ENCODE data around the gene RNF25. TPM values are rescaled to one million over a fixed set of nuclear protein-coding genes. Genes with fewer than 3 reads are reported as not detected.

RNF25 gene
- total RNA-seq, 1 experiment from 2014 or later: 32.1 TPM

DNA sequence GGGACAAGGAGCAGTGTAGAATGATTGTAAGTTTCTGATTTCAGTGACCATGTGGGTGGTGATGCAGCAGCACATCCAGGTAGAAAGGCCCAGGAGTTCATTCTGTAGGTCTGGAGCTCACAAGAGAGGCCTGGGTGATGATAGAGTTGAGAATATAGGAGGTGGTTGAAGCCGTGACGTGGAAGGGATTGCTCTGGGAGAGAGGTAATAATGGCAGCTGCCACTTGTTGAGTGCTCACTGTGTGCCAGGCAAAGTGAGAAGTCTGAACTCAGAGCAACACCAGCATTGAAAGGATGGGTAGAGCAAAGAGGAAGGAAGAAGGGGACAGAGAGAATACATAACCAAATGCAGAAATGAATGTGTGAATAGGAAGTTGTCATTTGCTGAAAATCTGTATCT is 42.1 kb upstream of the RNF25 start:
- DNase-seq: no peak
- Mint-ChIP-seq H3K4me3 (ENCODE audit: low read depth, unreplicated experiment) (no peak overlapping the region), H3K36me3 (ENCODE audit: insufficient read depth, unreplicated experiment) (peaks cover 33% of the 10 kb centered on the region), H3K27me3 (ENCODE audit: unreplicated experiment) (no peaks in the 10 kb centered on the region), H3K4me1 (ENCODE audit: low read depth, unreplicated experiment) (peaks cover 31% of the 10 kb centered on the region), H3K27ac (ENCODE audit: unreplicated experiment) (no peak overlapping the region), H3K9me3 (ENCODE audit: low read depth, unreplicated experiment) (no peaks in the 10 kb centered on the region)
- TF ChIP-seq, protein P1, sequence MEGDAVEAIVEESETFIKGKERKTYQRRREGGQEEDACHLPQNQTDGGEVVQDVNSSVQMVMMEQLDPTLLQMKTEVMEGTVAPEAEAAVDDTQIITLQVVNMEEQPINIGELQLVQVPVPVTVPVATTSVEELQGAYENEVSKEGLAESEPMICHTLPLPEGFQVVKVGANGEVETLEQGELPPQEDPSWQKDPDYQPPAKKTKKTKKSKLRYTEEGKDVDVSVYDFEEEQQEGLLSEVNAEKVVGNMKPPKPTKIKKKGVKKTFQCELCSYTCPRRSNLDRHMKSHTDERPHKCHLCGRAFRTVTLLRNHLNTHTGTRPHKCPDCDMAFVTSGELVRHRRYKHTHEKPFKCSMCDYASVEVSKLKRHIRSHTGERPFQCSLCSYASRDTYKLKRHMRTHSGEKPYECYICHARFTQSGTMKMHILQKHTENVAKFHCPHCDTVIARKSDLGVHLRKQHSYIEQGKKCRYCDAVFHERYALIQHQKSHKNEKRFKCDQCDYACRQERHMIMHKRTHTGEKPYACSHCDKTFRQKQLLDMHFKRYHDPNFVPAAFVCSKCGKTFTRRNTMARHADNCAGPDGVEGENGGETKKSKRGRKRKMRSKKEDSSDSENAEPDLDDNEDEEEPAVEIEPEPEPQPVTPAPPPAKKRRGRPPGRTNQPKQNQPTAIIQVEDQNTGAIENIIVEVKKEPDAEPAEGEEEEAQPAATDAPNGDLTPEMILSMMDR (IDR thresholded peaks at IDR 0.05; ENCODE audit: unreplicated experiment): no peak
- intact Hi-C loops (cut with micrococcal nuclease; ENCODE audit: unreplicated experiment): loop anchor here (5.0 kb wide), 1 partner anchor 133 kb away; no protein-coding TSS in a partner anchor
- BruUV-seq (replicated peaks): no TSS peak
- CTCF ChIA-PET: interaction anchor here (1.1 kb wide), 1 partner anchor 9 kb away, joined by 3 read pairs; no protein-coding TSS in a partner anchor

DNA sequence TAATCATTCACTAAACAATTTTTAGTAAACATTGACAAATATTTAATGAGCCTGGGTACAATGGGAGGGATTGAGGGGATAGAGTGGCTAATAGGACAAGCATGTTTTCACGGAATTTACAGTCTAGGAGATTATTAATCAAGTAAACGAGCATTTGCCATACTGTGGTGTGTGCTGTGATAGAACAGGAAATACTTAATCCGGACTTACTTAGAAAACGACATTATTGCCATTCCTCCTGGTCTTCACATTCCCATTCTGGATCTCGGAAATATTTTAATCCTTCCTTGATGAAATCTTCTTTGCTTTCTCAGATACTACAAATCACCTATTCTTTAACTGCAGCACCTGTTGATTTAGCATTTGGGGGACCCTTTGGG is 39.7 kb upstream of the RNF25 start:
- intact Hi-C loops (cut with micrococcal nuclease; ENCODE audit: unreplicated experiment): loop anchor here (5.0 kb wide), 1 partner anchor 136 kb away; no protein-coding TSS in a partner anchor
- TF ChIP-seq, protein P1 (IDR thresholded peaks at IDR 0.05; ENCODE audit: unreplicated experiment): no peak
- BruUV-seq (replicated peaks): TSS peak; percentile 80
- Mint-ChIP-seq H3K36me3 (ENCODE audit: insufficient read depth, unreplicated experiment) (peaks cover 21% of the 10 kb centered on the region), H3K9me3 (ENCODE audit: low read depth, unreplicated experiment) (no peaks in the 10 kb centered on the region), H3K27me3 (ENCODE audit: unreplicated experiment) (no peaks in the 10 kb centered on the region), H3K4me3 (ENCODE audit: low read depth, unreplicated experiment) (peak overlapping the region; percentile 79), H3K27ac (ENCODE audit: unreplicated experiment) (peak overlapping the region; percentile 90), H3K4me1 (ENCODE audit: low read depth, unreplicated experiment) (peaks cover 20% of the 10 kb centered on the region)
- DNase-seq: no peak
- CTCF ChIA-PET: interaction anchor here (1.5 to 1.9 kb wide), 3 partner anchors 20 to 136 kb away, joined by 8 to 15 read pairs (median 11); no protein-coding TSS in a partner anchor

DNA sequence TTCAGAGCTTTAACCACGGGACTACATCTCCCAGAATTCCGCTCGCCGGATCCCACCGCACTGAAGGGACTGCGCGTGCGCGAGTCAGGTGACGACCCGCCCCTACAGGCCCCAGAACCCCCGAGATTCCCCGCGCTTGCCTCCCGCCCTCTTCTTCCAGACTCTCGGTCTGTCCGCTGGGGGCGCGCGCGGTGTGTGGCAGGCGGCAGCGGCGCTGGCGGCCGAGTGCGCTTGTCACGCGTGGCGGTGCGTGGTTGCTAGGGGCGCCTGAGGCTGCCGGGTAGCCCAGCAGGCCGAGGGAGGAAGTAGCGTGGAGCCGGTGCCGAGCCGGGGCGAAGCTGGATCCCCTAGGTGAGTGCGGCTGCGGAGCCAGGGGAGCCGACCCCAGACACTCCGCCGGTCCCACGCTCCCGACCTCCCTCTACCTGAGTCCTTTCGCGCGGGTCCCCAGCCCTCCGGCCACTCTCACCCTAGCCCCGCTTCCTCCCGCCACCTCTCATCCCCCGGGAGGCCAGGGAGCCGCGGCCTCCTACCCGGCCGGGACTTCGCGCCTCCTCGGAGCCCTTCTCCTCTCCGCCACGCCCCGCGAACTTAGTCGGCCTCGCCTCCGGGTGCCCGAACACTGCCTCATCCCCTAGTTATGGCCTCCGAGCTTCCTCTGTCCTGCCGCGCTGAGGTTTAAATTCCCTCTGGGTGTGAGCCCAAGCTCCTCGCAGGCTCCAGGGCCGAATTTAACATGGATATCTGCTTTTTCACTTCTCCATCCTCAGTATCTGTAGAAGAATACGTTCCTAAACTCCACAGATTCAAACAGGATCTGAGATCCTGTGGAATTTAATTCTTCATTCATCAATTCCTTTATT is 39.1 kb upstream of the RNF25 start, which contains the start of gene TTLL4:
TSS of gene TTLL4 (plus strand) at position 149 of the 863 bp plus-strand sequence. CDS start 26,842 bp downstream, outside the sequence.
- intact Hi-C loops (cut with micrococcal nuclease; ENCODE audit: unreplicated experiment): loop anchor here (5.0 kb wide), 1 partner anchor 136 kb away; no protein-coding TSS in a partner anchor
- H3K36me3 Mint-ChIP-seq (ENCODE audit: insufficient read depth, unreplicated experiment): peaks cover 21% of the 10 kb centered on the region
- H3K4me1 Mint-ChIP-seq (ENCODE audit: low read depth, unreplicated experiment): peaks cover 20% of the 10 kb centered on the region
- TF ChIP-seq, protein P1 (IDR thresholded peaks at IDR 0.05; ENCODE audit: unreplicated experiment): peak; percentile 86
- no peaks in the 10 kb centered on the region for H3K27me3 Mint-ChIP-seq (ENCODE audit: unreplicated experiment)
- CTCF ChIA-PET: interaction anchor here (0.6 to 1.9 kb wide), 11 partner anchors 12 to 1027 kb away, joined by 3 to 15 read pairs (median 5); partner anchors contain the start of genes CYP27A1, RNF25, STK36 and ZNF142
- peak; percentile 98 for DNase-seq
- H3K9me3 Mint-ChIP-seq (ENCODE audit: low read depth, unreplicated experiment): no peaks in the 10 kb centered on the region
- H3K27ac Mint-ChIP-seq (ENCODE audit: unreplicated experiment): peak within 1 kb of the TSS; percentile 90
- BruUV-seq (replicated peaks): no TSS peak
- H3K4me3 Mint-ChIP-seq (ENCODE audit: low read depth, unreplicated experiment): peak within 1 kb of the TSS; percentile 79

DNA sequence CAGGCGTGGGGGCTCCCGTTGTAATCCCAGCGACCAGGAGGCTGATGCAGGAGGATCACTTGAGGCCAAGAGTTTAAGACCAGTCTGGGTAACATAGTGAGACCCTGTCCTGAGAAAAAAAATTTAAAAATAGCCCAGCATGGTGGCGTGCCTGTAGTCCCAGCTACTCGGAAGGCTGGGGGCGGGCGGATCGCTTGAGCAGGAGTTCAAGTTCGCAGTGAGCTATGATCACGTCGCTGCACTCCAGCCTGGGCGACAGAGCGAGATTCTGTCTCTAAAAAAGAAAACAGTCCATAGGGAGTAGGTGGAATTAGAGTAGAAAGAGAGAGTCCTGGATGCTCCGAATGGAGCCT is 38.5 kb upstream of the RNF25 start:
- Mint-ChIP-seq H3K9me3 (ENCODE audit: low read depth, unreplicated experiment) (no peaks in the 10 kb centered on the region), H3K27ac (ENCODE audit: unreplicated experiment) (no peak overlapping the region), H3K36me3 (ENCODE audit: insufficient read depth, unreplicated experiment) (peaks cover 21% of the 10 kb centered on the region), H3K27me3 (ENCODE audit: unreplicated experiment) (no peaks in the 10 kb centered on the region), H3K4me1 (ENCODE audit: low read depth, unreplicated experiment) (peaks cover 20% of the 10 kb centered on the region), H3K4me3 (ENCODE audit: low read depth, unreplicated experiment) (peak overlapping the region; percentile 79)
- intact Hi-C loops (cut with micrococcal nuclease; ENCODE audit: unreplicated experiment): loop anchor here (5.0 kb wide), 1 partner anchor 137 kb away; no protein-coding TSS in a partner anchor
- TF ChIP-seq, protein P1 (IDR thresholded peaks at IDR 0.05; ENCODE audit: unreplicated experiment): no peak
- no TSS peak for BruUV-seq (replicated peaks)
- DNase-seq: no peak
- CTCF ChIA-PET: interaction anchor here (0.6 to 1.9 kb wide), 11 partner anchors 13 to 1026 kb away, joined by 3 to 15 read pairs (median 5); partner anchors contain the start of genes CYP27A1, RNF25, STK36 and ZNF142
